HG03521 (cell line): Measurements from ENCODE around the gene RGL4.
A peak's percentile ranks its signal among the peaks of the same experiment; 100 is the strongest.

Experiments
- ATAC-seq: cut with Tn5 transposase; IDR thresholded peaks from one replicate; pipeline ENCODE4 v1.9.1; 2021; ENCODE audit warnings: mild to moderate bottlenecking, moderate library complexity; ENCODE audit not compliant: unreplicated experiment

Gene RGL4

DNA sequence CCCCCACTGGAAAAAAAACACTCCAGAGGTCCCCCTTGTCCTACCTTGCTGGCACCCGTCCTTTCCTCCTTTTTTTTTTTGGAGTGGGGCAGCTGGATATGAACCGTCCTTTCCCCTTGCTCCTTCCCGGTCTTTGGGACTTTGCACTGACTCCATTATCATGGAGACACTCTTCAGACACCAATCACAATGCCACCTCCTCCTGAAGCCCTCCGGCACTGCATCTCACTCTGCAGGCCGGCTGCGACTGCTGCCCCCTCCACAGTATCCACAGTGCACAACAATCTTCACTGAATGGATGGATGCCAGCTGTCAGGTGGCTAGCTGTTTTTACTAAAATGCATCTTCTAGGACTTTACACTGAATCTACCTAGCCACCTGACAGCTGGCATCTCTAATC lies 12.7 kb upstream of the RGL4 start:
- ATAC-seq = no peak

DNA sequence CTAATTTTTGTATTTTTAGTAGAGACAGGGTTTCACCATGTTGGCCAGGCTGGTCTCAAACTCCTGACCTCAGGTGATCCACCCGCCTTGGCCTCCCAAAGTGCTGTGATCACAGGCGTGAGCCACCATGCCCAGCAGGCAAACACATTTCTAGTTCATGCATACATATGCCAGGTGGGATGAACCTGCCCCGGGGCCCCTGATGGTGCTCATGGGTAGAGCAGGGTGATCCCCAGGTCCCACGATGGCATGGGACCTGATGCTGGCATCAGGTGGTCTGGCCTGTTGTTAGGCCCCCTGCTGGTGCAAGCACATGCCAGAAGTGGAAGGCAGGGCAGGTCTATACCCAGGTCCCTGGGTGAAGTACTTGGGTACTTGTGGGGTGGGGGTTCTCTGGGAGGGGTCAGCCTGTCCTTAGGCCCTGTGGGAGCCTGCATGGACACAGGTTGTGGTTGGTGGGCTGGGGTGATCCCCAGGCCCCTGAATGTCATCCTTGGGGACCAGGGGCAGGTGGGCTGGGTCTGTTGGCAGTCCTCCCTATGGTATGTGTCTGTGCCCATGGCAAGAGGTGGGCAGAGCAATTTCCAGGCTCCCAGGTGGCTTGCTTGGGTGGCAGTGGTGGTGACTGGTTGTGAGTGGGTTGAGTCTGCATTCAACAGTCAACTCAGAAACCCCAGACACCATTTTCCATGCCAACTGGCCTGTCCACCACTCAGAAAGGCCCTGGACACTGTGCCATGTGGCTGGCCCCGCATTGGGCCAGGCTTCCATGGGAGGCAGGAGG lies 9.6 kb upstream of the RGL4 start:
- ATAC-seq = no peak

DNA sequence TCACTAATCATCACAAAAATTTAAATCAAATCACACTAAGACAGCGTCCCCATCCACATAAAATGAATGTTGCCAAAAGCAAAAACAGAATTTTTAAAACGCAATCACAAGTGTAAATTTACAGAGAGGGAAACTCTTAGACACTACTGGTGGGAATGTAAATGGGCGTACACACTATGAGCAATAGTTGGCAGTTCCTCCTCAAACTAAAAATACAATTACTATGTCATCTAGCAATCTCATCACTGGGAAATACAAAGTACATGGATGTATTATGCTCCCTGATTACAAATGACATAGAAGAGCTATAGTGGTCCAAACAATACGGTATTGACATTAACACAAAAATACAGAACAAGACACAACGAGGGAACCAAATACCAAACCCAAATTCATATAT lies 8.7 kb upstream of the RGL4 start:
- ATAC-seq = no peak

DNA sequence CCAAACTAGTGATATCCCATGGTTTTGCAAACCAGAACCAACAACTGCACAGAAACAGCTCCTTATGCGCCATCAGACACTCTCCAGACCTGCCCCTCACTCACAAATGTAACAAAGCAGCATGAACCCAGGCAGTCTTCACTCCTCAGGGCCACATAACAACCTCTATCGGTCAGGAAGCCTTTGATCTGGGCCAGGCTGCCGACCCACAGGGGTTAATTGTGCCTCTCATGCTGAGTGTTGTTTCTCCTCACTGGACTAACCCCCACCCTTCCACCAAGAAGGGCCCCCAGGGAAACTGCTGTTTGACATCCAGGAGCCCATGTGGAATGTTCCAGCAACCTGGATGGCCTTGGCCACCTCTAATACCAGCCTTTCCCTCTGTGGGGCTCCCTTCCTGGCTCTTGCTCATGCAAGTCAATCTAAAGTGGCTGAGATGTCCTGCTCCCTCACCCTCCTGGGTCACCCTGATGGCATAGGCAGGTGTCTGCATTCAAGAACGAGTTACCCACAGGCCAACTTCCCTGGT lies 7.9 kb upstream of the RGL4 start:
- no peak for ATAC-seq

DNA sequence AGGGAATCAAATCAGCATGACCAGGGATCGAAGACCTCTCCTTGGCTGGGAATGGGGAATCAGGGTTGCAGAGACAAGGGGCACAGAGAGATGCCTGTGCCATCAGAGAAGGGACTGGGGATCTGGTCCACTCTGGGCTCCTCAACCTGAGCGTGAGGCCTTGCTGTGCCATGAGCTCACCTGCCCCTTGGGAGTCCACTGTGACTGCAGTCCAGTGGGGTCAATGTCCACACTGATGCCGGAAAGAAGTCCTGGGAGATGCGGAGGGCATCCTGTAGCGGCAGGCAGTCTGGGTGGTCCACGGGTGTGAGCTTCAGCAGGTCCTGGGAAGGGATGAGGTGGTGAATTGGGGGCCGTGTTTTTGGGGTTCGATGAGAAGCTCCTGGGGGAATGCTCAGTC lies 7.3 kb upstream of the RGL4 start:
- ATAC-seq = no peak

DNA sequence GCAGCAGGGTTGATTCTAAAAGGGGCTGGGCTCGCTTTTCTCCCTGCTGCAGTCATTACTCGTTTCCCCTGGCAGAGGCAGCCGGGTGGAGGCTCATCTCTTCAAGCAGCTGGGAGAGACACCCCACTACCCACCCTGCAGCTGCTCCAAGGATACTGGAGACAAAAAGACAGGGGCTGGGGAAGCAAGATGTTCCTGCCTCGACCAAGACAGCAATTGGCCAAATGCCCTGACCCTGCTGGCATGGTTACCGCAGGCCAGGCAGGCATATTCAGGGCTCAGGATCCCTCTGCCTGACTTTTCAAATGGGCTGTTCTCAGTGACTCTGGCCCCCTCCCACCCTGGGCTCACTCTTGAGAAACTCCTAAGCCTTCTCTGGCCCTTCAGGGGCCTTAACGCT lies 6.8 kb upstream of the RGL4 start:
- no peak for ATAC-seq

DNA sequence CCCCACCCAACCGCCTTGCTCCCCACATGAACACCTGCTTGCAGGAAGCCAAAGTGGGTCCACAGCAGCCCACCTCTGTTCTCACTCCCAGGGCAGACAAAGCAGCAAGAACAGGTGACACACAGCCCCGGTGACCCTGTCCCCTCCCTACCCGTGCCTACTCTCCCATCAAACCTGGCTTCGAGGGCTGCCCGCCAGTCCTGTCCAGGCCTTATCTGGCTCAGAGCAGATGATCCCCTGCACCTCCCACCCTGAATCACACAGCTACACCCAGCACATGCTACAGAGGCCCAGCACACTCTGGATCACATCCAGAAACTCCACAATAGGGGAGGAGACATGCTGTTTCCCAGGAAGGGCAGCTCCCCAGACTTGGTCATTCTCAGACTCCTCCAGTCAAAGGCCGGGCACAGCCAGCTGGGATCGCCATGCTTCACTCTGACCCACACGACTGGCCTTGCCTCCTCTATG lies 6.2 kb upstream of the RGL4 start:
- ATAC-seq = no peak

DNA sequence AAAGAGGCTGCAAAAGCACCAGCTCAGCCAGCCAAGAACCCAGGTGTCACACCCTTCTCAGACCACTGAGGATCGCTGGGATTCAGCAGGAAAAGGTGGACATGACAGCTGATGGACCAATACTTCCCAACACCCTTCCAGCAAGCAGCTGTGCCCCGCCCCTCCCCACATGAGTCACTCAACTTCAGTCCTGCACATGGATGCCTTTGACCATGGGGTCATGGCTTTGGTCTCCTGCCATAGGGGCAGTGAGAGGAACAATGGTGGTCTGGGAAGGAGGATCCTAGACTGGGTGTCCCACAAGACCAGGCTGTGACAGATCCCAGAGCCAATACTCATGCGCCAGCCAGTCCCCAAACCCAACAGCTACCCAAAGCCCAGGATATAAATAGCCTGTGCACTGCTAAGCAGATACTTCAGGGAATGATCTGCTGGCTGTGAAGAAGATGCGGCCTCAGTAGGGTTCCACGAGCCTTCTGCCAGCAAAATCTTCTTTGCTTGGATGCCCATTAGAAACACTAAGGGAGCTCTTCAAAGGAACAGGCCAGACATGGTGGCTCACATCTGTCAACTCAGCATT lies 5.5 kb upstream of the RGL4 start:
- no peak for ATAC-seq

DNA sequence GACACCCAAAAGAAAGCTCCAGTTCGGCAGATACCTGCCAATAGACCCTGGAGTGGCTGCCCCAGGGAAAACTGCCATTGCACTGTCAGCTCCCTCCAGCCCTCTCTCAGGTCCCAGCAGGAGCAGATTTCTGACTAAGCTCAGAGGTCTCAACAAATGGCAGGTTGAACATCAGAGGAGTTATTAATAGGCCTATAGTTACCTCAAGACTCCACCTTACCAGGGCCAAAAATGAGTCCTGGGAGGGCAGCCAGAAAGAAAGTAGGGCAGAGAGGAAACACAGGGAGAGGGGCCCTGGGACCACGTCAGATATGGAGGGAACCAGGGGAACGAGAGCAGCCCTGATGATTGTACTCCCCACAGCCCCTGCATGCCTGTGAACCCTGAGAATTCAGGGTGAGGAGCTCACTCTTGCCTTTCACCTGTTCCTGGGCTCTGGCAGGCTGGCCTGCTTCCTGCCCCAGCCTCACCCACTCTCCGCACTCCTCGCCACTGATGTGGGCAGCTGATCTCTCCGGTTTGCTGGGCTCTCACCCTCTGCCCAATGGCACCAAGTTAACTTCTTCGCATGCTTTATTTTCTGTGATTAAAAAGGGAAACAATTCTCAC lies 4.3 kb upstream of the RGL4 start:
- no peak for ATAC-seq

DNA sequence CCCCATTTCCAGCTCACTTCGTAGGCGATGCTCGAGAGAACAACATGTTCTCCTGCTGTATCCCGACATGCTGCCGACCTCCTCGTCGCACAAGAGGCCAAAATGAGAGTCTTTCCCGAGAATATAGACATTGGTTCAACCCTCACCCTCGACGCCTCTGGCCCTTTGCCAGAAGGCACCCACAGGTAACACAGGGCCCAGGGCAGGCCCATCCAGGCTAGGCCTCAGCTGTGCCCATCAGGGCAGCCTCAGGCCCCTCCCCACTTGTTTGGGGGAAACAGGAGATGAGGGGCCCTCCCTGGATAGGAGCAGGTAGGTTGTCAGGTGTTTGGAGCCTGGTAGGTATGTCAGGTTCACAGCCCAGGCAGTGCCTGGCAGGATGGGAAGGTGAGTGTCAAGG lies 2.7 kb upstream of the RGL4 start:
- ATAC-seq = no peak

DNA sequence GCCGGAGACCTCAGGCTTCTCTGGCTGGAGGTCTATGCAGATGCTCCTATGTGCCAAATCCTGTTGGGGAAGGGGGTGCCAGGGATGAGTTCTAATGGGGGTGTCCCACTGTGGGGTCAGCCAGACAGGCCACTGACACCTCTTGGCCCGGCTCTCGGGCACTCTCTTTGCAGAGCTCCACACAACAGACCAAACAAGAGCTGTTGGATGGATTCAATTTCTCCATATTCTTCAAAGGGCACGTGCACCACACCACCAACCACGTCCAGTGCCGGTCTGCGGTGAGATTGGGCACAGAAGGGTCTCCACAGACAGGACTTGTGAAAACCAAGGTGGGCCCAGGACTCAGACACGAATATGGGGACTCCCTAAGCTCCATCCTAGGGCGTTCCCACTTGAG lies 2.2 kb upstream of the RGL4 start:
- no peak for ATAC-seq

DNA sequence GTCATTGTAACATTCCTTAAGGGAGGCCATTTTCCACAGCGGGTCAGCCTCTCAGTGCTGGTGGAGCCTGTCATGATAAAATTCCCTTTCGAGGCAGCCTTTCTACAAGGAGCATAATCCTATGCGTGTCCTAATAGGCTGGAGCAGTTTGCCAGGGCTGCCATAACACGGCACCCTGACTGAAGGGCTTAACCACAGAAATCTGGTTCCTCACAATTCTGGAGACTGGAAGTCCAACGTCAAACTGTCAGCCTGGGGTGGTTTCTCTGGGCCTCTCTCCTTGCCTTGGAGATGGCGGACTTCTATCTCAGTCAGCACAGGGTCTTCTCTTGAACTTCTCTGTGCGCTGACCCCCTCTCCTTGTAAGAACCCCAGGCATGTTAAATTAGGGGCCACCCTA lies 1.4 kb upstream of the RGL4 start:
- ATAC-seq = no peak

DNA sequence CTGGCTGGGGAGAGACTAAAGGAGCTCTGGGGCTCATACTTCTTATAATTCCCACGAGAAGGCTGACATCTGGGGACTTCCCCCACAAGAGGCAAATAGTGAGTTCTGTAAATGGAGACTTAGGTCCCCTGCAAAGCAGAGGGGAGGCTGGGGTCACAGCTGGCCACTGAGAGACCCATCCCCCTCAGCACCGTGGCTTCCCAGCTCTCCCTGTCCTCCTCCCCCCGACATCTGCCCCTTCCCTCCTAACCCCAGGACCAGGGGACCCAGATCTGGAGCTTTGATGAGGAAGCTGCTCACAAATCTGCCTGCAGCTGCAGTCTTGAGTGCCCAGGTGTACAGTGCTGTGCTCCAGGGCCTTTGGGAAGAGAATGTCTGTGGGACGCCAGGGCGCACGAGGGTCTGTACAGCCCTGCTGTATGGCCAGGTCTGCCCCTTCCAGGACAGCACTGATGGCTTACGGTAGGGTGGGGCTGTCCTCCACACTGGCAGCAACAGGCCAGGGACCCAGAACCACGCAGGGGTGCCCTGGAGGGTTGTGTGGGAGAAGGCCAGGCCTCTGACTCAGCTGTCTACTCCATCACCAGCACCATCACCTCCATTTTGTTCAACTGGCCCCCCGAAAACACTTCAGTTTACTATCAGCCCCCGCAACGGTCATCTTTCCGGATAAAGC lies 1.1 kb downstream of the RGL4 start:
- no peak for ATAC-seq

DNA sequence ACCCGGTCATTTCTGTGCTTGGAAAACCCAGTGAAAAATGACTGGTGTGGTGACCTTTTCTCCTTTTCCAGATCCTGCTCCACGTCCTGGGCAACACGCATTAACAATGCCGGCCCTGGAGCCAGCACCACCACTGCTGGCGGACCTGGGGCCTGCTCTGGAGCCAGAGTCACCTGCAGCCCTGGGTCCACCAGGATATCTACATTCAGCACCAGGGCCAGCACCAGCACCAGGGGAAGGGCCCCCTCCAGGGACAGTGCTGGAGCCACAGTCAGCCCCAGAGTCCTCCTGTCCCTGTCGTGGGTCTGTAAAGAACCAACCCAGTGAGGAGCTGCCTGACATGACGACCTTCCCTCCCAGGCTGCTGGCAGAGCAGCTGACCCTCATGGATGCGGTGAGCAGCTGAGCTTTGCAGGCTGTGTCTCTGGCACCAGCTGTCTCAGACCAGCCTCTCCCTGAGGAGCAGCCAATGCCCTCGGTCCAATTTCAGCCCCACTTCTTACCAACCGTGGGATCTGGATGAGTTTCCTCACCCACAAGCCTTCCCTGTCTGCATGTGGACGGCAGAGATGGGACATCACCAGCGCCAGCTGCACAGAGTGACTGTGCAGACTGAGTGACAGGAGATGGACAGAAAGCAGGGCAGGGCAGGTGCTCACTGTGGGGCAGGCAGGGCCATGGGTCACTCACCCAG lies 1.9 kb downstream of the RGL4 start:
- no peak for ATAC-seq

DNA sequence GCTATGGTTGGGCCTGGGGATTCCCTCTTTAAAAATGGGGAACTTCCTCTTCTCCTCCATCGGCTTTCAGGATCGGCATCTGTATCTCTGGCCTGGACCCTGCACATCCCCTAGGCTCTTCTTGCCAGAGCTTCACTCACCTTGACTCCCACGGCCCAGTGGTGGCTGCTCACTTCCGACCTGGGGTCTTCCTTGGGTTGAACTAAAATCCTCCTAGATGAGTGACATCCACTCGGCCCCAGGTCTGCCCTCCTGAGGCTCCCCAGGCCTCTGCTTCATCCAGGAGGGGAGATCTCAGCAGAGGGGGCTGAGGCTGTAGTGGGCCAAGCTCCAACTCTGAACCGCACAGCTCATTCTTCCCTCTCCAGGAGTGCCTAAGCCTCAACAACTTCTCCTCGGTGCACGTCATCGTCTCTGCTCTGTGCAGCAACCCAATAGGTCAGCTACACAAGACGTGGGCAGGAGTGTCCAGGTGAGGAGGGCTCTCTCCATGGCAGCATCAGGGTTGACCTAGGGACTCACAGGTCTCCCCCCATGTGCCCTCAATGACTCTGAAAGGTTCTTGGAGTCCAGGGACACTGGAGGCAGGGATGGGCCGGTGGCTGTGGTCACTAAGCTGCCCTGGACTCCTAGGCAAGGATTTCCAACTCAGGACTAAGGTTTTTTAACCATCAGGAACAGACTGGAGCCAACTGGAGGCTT lies 3.3 kb downstream of the RGL4 start:
- ATAC-seq = no peak

DNA sequence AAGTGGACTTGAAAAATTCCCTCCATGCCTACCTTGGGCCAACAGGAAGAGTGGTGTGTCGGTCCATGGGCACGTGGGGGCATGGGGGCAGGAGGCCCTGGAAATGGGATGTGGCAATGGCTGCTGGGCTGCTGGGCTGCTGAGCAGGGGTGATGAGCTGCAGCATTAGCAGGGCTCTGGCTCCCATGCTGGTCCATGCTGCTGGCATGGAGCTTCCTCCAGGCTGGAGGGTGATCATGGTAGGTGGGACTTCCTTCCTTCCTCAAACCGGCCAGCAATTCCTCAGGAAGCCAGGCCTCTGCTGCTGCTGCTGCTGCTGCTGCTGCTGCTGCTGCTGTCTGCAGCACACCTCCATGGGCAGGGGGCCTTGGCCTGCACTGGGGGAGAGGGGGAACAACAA lies 4.3 kb downstream of the RGL4 start:
- no peak for ATAC-seq

DNA sequence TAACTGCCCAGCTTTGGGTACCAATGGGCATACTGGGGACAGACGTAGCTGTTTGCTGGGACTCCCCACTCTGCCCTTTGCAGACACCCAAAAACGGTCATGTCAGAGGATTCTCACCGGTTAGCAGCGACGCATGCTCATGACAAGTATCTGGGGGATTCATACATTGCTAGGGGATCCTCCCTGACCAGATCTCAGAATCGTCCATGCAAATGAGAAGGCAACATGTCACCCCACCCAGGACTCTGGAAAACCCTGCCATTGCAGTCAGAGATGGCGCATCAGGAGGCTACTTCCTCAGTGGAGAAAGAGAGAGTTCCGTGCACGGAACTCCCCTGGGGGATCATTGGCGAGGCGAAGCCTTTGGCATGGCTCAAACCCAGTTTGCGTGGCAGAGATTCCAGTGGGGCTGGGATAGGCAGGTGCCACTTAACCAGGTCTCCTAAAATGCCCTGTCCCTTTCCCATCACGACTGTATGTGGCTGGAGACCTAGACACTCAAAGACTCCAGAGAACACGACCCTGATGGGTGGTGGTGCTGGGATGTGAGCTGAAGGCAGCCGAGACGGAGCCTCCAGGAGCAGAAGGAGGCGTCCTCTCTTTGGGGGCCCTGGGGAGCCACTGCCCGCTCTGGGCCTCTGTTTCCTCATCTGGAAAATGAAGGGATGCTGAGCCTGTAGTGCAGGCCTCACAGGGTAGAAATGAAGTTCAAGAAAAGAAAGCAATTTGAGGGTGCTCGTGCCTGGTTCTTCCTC lies 4.9 kb downstream of the RGL4 start:
- ATAC-seq = no peak

DNA sequence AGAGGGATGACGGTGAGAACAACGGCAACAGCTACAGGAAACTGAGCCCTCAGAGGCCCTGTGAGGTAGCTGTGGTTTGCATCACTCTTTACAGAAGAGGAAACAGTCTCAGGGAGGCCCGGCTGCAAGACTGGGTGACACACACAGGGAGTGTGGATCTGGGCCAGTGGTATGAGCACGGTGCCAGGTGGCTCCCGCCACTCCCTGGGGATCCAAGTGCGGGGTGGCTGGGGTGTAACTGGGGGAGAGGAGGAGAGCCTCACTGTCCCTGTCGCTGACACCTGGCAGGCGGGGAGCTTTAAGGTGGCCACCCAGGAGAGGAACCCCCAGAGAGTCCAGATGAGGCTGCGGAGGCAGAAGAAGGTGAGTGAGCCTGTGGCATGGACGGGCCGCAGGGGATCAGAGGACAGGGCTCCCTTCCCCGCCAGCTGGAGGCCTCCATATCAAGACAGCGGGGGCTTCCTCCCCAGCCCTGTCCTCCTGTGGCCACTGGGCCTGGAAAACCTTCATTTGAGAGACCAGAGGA lies 5.6 kb downstream of the RGL4 start:
- ATAC-seq = peak; percentile 78
